ENCODE data around the gene IRX2. TPM values are rescaled to one million over a fixed set of nuclear protein-coding genes. Genes with fewer than 3 reads are reported as not detected.

The IRX2 gene
- total and polyA plus RNA-seq, 2 donors (not counting 1 experiment from before 2014, with no cell fraction given): not detected

DNA sequence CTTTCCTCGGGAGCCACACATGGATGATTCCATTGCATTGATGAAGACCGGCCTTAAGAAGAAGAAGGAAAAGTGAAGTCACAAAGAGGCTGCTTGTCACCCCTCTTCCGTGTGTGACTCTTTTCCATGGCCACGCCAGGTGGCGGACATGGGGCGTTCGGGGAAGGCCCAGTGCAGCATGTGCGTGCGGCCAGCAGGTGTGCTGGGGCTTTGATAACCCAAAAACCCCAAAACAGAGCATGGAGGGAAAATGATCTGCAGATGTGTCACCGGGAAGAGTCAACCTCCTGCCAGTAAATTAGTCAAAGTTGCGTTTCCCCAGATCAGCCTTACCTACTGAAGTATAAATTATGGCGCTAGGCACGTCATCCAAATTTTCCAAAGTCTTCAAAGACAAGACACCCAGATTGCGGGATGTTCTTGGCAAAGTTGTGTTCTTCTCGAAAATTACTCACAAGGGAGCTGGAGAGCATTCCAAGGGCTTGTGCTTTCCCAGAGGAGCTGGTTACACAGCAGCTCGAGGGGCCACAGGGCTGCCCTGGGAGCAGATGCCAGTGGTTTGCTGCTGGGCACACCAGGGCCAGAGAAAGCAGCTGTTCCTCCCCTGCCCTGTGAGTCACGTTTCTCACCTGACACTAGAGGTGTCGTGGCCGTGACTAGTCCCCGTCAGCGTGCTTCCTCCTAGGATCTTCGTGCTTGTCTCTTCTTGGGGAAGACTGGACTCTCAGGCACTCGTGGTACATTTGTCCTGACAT is 53.9 kb downstream of the IRX2 start:
- Histone ChIP-seq H3K36me3 (replicated peaks in 1 of 2; ENCODE audit: control extremely low read depth in 1 of 2, control insufficient read depth in 1 of 2, extremely low read depth in 1 of 2, insufficient read depth in 2 of 2, low read length in 1 of 2) (no peaks in the 10 kb centered on the region), H3K4me2 (replicated peaks; ENCODE audit: low read depth, low read length, poor library complexity, severe bottlenecking) (no peak overlapping the region), H4K20me1 (ENCODE audit: control insufficient read depth, insufficient read depth, low read length, poor library complexity, severe bottlenecking) (no peaks in the 10 kb centered on the region), H3K4me3 (ENCODE audit: control extremely low read depth in 1 of 5, extremely low read depth in 1 of 5, insufficient read depth in 1 of 5, low read depth in 2 of 5, low read length in 4 of 5) (no peak overlapping the region), H3K27ac (ENCODE audit: low read length in 2 of 2) (no peak overlapping the region), H3K4me1 (ENCODE audit: control insufficient read depth in 2 of 2, insufficient read depth in 2 of 2, low read length in 2 of 2) (no peaks in the 10 kb centered on the region), H3K79me2 (ENCODE audit: control insufficient read depth, insufficient read depth, low read length) (no peaks in the 10 kb centered on the region), H3K27me3 (replicated peaks in 1 of 4; ENCODE audit: control extremely low read depth in 1 of 4, control insufficient read depth in 3 of 4, insufficient read depth in 4 of 4, low read length in 3 of 4) (no peaks in the 10 kb centered on the region), H2AFZ (ENCODE audit: insufficient read depth, low read depth, low read length, poor library complexity, severe bottlenecking) (no peak overlapping the region), H3K9ac (ENCODE audit: low read length) (no peak overlapping the region), H3K9me3 (ENCODE audit: control extremely low read depth in 1 of 3, control insufficient read depth in 2 of 3, insufficient read depth in 1 of 3, low read length in 2 of 3) (peaks cover 0 to 43% (median 0%) of the 10 kb centered on the region in 3 donors)
- Mint-ChIP-seq H3K9me3 (ENCODE audit: insufficient read depth) (no peaks in the 10 kb centered on the region), H3K27me3 (no peaks in the 10 kb centered on the region), H3K4me1 (no peaks in the 10 kb centered on the region), H3K27ac (no peak overlapping the region), H3K4me3 (no peak overlapping the region)
- 85% methylated on average over 23 of the region's 23 CpGs for WGBS (ENCODE audit: insufficient coverage)
- TF ChIP-seq CTCF (IDR thresholded peaks at IDR 0.05): no peak
- TF ChIP-seq EZH2 (IDR thresholded peaks at IDR 0.05; ENCODE audit: borderline replicate concordance, insufficient read depth, low read depth, low read length, poor library complexity, severe bottlenecking): no peak
- CTCF ChIA-PET: no interaction called here
- ATAC-seq (ENCODE audit: low read depth): no peak
- intact Hi-C loops (cut with micrococcal nuclease): no loop called here
- DNase-seq: no peak
- POLR2A ChIA-PET: no interaction called here

- TF ChIP-seq CTCF (IDR thresholded peaks at IDR 0.05) (no peak), EZH2 (IDR thresholded peaks at IDR 0.05; ENCODE audit: borderline replicate concordance, insufficient read depth, low read depth, low read length, poor library complexity, severe bottlenecking) (no peak)
- no peaks in the 10 kb centered on the region for H3K79me2 ChIP-seq (ENCODE audit: control insufficient read depth, insufficient read depth, low read length)
- H3K9me3 ChIP-seq (ENCODE audit: control extremely low read depth in 1 of 3, control insufficient read depth in 2 of 3, insufficient read depth in 1 of 3, low read length in 2 of 3): peaks cover 0 to 40% (median 0%) of the 10 kb centered on the region in 3 donors
- ChIA-PET POLR2A (no interaction called here), CTCF (no interaction called here)
- Mint-ChIP-seq H3K9me3 (ENCODE audit: insufficient read depth) (peaks cover 3% of the 10 kb centered on the region), H3K4me1 (no peaks in the 10 kb centered on the region), H3K4me3 (no peak overlapping the region), H3K27ac (no peak overlapping the region), H3K27me3 (no peaks in the 10 kb centered on the region)
- no peak overlapping the region for H3K4me2 ChIP-seq (replicated peaks; ENCODE audit: low read depth, low read length, poor library complexity, severe bottlenecking)
- H3K36me3 ChIP-seq (replicated peaks in 1 of 2; ENCODE audit: control extremely low read depth in 1 of 2, control insufficient read depth in 1 of 2, extremely low read depth in 1 of 2, insufficient read depth in 2 of 2, low read length in 1 of 2): no peaks in the 10 kb centered on the region
- H3K27ac ChIP-seq (ENCODE audit: low read length in 2 of 2): no peak overlapping the region
- ATAC-seq (ENCODE audit: low read depth) (no peak), DNase-seq (no peak)
- H2AFZ ChIP-seq (ENCODE audit: insufficient read depth, low read depth, low read length, poor library complexity, severe bottlenecking): no peak overlapping the region
- H3K4me1 ChIP-seq (ENCODE audit: control insufficient read depth in 2 of 2, insufficient read depth in 2 of 2, low read length in 2 of 2): no peaks in the 10 kb centered on the region
- WGBS (ENCODE audit: insufficient coverage): 100% methylated on average over 2 of the region's 9 CpGs
- no peaks in the 10 kb centered on the region for H4K20me1 ChIP-seq (ENCODE audit: control insufficient read depth, insufficient read depth, low read length, poor library complexity, severe bottlenecking)
- intact Hi-C loops (cut with micrococcal nuclease): no loop called here
- no peak overlapping the region for H3K9ac ChIP-seq (ENCODE audit: low read length)
- no peak overlapping the region for H3K4me3 ChIP-seq (ENCODE audit: control extremely low read depth in 1 of 5, extremely low read depth in 1 of 5, insufficient read depth in 1 of 5, low read depth in 2 of 5, low read length in 4 of 5)
- no peaks in the 10 kb centered on the region for H3K27me3 ChIP-seq (replicated peaks in 1 of 4; ENCODE audit: control extremely low read depth in 1 of 4, control insufficient read depth in 3 of 4, insufficient read depth in 4 of 4, low read length in 3 of 4)
These were observed 54.4 kb downstream of the IRX2 start for GRCh38 chr5:2697041-2697440.
